Right kidney (tissue), 1 donor: ENCODE data around the gene IDH3A.

Source experiments
- DNase-seq: peaks from one replicate; pipeline ENCODE4 v3.0.0-alpha.2; 2016

The IDH3A gene

DNA sequence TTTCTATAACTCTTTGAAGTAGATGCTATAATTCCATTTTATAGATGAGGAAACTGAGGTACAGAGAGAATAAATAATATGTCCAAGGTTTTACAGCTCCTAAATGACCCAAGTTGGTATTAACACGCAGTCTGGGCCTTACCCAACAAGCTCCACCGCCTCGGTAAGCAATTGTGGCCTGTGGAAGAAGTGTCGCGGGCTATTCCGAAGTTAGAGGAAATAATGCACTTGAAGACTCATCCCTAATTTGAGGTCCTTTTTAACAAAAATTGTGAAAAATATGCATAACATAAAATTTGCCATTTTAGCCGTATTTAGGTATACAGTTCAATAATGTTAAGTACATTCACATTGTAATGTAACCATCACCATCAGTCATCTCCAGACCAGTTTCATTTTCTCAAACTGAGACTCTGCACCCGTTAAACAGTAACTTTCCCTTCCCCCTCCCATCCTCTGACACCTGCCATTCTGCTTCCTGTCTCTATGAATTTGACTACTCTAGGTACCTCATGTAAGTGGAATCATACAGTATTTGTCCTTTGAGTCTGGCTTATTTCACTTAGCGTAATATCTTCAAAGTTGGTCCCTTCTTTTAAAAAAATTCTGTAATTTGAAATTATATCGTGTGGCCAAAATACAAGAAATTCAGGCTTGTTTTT is 18.2 kb downstream of the IDH3A start:
- no peak for DNase-seq

DNA sequence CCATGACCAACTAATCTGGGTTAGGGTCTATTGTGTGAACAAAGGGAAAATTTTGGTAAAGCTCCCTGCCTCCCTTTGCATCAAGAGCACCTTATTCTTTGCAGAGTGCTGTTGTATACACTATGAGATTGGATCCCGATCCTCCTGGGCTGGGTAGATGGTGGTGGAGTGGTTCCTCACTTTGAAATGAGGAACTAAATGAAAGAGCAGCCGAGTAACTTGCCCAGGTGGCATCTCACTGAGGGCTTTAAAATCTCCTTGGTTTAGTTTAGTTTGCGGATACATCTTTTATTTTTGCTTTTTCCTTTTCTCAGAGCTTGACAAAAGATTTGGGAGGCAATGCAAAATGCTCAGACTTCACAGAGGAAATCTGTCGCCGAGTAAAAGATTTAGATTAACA is 19.4 kb downstream of the IDH3A start:
- DNase-seq = no peak

DNA sequence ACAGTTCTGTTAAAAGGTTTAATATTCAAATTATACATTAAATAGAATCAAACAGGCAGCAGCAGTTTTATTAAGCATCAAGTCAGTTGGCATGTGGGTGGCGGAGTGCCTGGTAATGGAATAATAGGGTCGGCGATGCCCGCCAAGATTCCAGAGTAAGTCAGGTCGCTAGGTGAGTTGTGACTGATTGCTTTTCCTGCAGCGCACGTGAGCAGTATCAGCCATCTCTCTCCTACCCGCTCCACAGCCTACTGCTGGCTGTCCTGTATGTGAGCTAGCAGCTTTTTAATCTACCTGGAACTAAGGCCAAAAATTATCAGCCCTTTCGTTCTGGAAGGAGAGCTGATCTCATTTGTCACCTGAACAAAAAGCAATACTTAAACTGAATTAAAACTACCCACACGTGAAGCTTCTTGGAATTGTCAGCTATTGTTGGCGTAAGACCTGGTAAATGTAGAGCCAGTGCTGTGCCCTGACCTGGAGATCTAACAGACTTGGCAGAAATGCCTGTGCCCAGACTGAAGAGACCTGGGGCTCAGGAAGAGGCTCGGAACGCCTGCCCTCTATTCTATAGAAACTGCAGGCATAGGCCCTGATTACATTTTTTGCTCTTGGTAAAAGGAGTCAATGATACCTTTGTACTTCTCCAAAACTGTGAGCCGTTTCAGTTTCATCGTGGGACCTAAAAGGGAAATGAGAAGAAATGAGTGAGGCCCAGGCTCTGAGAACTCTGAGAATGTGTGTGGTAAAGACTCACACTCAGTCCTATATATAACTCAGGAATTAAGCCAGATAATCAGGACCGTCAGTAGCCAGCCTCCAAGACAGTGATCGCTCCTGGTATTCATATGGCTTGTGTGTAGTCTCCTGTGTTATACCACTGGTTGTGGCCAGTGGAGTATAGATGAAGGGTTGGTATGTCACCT is 21.9 kb downstream of the IDH3A start:
- DNase-seq = no peak

DNA sequence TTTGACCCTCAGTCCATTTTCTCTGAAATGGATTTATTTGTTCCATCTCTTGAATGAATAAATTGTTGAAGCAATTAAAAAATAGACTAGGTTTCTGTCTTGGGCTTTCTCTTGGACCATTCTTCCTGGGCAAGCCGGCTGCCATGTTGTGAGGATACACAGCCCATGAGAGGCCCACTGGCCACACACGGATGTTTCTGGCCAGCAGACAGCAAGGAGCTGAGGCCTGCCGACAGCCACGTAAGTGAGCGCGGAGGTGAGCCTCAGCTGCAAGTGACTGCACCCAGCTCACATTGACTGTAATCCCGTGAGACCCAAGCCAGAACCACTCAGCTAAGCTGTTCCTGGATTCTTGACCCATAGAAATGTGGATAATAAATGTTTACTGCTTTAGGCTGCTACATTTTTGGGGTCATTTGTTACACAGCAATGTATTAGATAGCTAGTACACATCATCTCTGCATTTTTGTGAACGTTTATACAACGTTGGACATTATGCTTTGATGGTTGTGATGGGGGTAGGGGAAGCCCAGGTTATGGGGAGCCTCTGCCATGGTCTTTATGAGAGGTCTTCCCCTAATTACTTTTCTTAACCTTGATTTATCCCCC is 22.8 kb downstream of the IDH3A start:
- DNase-seq = no peak

DNA sequence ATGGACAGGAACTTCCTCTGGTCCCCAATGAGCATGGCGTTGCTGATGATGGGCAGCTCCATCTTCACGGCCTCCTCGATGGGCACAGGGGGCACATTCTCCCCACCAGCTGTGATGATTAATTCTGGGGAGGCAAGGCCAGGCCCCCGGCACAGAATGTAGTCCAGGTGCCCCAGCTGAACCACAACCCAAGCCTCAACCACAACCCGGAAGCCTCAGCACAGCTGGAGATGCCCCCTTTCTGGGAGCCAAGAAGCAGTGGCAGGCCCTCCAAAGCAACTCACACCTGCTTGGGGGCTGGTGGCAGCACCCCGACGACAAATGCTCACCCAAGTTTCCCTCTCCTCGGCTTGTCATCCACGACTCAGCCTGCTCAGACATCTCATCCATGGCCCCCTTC is 25.2 kb downstream of the IDH3A start:
- DNase-seq = no peak

DNA sequence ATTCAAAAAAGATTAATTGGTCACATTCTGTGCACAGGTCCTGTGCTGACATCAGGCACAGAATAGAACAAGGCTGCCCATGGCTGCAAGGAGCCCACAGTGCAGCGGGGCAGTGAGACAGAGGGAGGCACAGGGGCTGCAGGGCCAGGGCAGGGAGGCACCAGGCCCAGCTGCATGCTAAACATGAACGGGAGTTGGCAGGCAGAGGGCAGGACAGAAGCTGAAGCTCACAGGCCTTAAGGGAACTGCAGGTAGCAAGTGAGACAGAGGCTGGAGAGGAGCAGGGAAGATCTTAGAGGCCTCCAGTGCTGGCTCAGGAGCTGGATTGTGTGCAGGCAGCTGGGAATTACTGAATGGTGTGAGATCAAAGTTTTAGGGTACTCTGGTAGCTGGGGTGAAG is 26.2 kb downstream of the IDH3A start:
- no peak for DNase-seq

DNA sequence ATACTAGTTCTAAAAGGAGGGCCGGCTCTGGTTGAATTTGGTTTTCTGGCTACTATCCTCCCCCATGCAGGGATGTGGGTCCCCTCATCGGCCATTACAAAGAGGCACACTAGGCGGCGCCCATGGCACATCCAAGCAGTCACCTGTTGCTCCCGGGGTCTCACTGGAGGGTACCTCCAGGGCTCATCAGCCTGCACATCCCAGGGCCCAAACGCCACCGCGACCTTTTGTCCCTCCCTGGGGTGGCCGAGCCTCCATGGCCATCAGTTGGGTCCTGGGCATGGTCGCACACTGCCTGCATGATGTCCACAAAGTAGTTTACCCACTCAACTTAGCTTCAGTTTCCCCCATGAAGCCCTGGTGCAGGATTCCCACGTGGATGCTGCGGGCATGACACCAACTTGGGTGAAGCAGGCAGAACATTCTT is 28.3 kb downstream of the IDH3A start:
- peak; percentile 20 for DNase-seq

DNA sequence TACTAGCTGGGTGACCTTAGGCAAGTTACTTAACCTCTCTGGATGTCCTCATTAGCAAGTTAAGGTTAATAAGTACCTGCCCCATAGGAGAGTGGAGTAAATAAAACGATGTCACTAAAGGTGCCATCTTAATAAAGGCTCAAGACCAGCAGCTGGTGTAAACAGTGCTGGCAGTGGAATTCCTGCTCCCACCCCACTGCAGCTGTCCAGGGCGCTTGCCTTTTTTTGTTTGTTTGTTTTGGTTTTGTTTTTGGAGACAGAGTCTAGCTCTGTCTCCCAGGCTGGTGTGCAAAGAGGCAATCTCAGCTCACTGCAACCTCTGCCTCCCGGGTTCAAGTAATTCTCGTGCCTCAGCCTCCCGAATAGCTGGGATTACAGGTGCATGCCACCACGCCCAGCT is 28.9 kb downstream of the IDH3A start:
- DNase-seq = no peak

DNA sequence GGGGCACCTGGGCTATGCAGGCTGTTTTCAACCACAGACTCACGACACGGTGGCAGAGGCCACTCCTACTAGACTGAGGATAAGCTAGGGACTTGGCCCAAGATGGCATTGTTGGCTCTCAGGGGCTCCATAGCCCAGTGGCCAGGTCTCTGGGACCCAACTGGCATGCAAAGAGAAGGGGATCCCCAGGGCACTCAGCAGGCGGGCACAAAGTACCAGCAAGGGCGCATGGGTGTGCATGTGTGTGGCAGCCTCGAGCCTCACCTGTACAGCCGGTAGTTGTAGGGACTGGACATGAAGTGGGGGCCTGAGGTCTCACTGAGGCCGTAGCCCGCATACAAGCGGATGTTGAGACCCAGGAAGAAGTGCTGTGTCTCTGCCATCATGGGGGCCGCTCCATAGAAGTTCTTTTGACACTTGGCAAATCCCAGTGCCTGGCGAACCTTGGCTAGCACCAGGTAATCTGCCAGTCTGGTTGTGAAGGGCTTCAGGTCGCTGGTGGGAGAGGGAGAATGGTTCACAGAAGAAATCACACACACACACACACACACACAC is 30.2 kb downstream of the IDH3A start:
- DNase-seq = no peak

DNA sequence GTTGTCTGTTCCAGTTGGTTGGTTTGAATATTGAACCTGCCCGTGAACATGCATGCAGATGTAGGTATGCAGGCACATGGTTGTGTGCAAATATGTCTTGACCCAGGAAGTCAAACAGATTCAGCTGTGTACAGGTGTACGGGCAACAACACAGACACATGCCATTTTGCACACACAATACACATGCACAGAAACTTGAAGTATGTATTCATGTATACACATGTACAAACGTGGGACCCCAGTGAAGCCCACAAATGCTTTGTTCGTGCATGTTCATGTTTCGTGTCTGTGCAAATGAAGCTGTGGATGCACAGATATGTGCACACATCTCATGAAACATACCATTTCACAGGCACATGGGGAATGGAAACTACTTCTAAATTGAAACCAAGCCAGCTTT is 30.7 kb downstream of the IDH3A start:
- no peak for DNase-seq

DNA sequence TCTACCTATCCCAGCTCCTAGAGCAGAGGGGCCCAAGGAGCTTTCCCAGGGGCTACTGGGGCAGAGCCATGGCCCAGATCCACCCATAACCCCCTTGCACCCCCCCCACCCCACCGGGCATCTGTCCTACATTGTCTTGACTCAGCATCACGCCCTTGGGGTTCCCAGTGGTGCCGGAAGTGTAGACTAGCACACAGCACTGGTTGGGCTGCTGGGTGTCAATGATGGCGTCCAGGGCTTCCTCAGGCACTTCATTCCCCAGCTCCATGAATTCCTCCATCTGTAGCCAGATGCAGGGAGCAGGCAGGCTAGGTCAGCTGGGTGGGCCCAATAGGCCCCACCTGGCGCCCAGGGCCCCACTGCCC is 33.2 kb downstream of the IDH3A start:
- no peak for DNase-seq

DNA sequence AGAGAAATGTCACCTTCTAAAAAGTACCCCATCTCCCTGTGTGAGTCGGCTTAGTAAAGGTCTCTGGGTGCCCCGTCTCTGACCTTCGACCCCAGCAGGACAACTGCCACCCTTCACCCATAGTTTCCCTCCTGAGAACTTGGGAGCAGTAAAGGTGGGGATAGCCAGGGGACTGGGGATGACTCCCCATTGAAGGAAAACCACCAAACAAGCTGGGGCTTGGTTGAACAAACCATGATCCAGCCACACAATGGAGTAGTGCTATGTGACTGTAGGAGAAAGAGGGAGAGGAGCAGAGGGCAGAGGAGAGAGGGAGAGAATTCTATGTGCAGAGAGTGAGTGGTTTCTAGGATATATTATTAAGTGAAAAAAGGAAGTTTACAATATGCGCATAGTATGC is 33.7 kb downstream of the IDH3A start:
- DNase-seq = no peak

DNA sequence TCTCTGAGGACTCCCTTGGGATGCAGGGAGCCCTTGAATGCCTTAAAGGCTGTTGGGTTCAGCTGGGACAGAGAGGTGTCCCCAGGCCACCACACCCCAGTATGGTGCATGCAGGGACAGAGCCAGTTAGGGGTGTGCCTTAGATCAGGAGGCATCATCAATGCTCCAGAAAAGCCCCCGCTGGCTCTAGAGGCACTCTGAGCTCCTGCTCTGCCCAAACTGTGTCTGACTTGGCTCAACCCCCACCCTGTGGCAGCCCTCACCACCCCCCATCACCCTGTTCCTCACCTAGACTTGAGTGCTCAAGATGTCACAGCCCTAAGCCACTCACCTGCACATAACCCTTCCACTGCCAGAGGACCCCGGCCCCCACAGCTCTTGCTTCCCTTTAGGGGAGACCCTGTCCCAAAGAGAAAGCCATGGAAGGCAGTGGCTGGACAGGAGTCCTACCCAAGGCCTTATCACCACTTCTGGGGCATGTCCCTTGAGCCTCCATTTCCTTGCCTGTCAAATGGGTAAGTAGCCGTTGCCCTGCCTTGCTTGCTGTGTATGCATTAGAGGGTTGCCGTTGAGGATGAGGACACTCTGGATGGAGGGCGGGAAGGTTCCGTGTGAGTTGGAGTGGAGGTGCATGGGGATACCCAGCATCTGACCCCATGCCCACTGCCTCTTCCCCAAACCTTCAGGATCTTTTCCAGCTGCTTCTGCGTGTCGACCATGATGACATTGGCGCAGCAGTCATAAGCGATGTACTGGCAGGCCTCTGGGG is 43.8 kb downstream of the IDH3A start:
- no peak for DNase-seq

DNA sequence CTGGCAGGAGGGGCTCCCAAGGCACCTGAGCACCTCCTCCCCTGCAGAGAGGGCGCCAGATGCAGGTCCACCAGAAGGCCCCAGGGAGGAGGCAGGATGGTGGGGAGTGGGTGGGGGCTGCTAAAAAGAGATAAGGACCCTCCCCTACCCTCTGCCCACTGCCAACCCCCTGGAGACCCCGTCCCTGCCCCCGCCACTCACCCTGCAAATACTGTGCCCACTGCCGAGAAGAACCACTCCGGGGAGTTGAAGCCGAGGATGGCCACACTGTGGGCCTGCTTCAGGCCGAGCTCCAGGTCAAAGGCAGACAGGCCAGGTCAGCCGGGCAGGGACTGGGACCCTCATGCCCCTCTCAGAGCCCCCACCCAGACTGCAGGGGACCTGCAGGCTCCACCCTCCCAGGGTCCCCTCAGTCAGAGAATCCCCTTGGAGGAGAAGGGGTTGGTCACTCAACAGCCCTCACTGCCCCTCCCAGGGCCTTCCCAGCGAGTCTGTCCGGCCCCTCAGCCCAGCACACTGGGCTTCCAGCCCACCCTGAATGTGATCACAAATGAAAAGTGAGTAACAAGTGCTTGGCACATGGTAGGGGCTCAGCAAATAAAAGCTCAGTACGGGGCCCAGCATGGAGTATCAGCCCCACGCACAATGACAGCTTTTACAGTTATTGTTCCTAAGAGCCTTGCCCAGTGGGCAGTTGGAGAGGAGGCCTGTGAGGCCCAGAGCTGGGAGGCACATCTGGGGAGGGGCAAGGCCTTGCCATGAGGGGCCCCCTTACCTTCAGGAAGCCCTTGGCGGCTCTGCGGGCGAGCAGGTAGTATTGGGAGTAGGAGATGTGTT is 44.8 kb downstream of the IDH3A start:
- DNase-seq = no peak

DNA sequence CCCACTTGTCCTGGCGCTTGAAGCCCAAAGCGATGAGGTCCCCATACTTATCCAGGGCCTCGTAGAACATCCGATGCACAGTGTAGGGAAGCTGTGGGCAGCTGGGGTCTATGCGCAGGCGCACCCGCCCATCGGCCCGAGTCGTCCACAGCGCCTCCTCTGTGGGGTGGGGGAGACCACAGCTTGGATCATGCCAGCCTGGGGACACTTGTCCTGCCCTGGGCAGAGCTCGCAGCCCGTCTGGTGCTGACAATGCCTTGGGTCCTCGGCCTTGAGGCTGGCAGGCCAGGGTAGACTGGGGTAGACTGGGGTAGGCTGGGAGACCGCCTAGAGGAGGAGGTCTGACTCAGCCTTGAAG is 45.4 kb downstream of the IDH3A start:
- DNase-seq = no peak

DNA sequence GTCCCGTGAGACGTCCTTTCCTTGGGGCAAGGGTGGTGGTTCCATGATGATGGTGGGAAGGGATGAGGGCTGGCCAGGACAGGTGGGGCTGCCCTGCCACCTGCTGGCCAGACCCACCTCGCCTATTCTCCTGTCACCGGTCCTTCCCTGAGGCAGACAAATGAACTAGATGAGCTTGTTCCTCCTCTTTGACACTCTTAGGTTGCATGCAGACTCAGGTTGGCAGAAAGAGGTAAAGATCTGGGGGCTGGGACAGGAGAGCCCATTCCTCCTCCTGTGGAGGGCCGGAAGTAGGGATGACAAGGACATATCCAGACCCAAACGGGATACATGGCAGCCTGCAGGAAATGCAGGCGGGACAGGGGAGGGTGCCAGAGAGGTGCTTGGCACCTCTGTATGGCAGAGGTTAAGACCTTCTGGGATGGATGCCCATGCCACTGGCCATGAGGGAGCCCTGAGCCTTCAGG is 46.6 kb downstream of the IDH3A start:
- peak; percentile 37 for DNase-seq

DNA sequence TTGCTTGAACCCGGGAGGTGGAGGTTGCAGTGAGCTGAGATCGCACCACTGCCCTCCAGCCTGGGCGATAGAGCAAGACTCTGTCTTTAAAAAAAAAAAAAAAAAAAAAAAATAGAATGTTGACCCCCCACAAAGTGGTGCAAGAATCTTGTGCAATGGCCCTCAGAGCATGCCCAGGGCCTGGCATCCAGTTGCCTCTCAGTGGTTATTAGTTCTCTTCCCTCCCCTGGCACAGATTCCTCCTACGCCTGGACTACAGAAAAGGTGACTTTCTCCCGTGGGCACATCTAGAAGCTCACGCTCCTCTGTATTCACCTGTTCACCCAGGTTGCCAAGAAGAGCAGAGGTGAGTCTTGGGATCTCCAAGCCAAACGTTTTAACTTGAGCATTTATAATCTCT is 48.5 kb downstream of the IDH3A start:
- DNase-seq = no peak

DNA sequence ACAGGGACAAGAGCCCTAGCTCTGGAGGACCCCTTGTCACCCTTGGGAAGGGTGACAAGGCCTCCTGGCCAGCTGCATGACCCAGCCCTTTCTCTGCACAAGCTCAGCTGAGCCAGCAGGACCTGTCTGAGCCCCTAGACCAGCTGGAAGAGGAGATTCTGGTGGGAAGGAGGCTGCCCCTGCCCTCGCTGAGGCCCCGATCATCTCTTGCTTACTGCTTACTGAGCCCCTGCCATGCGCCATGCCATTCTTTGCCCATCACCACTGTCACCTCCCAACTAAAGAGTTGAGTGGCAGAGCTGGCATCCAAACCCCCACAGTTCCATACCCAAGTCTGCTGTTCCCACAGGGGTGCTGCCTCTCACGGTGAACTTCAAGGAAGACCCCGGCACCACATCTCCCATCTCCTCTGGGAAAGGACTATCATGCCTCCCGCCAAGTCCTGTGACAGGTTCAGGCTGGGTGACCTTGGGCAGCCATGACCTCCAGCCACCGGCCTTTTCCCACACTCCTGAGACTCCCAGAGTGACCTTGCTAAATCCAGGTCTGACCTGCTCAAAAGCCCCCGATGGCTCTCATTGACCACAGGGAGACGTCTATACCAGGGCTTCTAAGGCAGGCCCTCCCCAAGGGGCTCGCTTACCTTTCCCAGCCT is 51.2 kb downstream of the IDH3A start:
- DNase-seq = no peak

DNA sequence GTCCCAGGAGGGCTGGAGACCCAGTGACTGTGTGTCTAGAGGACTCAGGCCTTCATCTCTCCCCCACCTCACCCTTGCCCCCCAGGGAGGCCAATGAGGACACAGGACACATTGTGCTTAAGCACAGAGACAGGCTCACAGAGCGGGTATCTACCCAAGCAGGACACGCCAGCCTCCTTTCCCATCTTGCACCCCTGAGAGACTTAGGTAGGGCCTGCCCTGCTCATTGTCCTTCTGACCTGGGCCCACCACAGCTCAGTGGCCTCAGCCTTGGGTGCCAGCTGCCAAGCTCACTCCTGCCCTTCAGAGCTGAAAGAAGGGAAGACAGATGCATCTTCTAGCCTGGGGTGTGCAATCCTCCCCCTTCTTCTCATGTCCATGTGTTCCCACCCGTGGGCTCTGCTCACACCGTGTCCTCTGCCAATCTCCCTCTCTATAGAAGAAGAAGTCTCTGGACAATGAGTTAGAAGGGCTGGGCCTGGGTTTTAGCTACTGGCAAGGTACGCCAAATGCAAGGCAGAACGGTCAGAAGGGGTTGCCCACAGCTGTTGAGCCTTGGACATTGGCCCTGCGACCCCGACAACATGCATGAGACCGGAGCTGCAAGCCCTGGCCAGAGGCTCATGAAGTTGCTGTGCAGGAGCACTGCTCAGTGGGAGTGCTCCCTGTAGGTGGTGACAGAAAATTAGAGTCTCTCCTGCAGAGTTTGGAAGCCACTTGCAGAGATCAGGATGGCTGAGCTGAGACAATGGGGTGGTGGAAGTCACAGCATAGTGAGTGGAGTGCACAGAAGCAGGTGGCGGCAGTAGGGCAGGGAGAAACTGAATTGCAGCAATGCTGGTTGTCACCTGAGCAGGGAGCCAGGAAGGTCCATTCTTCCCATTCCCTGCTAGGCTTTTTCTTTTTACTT is 52.4 kb downstream of the IDH3A start:
- no peak for DNase-seq
